GM12892 (cell line): ENCODE measurements around the gene MAX.

Experiments used
- POLR2AphosphoS5 ChIP-seq: IDR thresholded peaks from 2 replicates; pipeline ENCODE4 v1.6.1; 2011; ENCODE audit warnings: low read depth, low read length, control low read depth
- TAF1 ChIP-seq: IDR thresholded peaks from 2 replicates; pipeline ENCODE4 v1.6.1; 2011; ENCODE audit warnings: low read depth, mild to moderate bottlenecking, control low read depth, low read length, borderline replicate concordance

DNA sequence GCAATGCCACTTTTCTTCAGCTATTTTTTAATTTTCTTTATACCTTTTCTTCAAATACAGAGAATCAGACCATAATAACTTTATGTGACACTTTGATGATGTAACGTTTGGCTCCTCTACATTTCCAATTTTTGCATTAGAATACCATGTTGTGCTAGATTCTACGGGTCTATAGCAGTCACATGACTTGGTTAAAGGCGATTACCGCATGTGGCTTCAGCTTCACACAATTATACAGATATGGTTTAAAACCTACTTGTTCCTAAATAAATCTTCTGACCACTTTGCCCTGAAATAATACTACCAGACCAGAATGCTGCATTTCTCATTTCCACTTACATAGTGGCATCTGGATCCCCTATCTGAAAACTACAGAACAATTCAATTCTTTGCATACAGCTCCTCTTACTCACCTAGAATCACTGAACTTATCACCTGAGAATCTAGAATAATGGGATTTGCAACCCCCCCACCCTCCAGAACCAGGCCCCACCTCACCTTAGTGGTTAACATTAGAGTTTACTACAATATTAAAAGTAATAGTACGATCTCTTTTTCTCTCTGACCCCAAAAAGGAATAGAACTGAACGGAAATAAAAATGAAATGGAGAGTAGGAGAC, 1.3 kb downstream of the MAX start:
- no peak for TF ChIP-seq POLR2AphosphoS5
- TF ChIP-seq TAF1: no peak
